KMS-11 (cell line): Measurements from ENCODE around the gene TMEM245.
"Not testable (repeated sequence)": the region's sequence is repeated elsewhere in the genome, so short reads cannot be mapped to it uniquely, and the experiment has no call there.

Experiments
- H2AFZ ChIP-seq: fragments of 200-600 bp; sonication (generic); 2 replicates; pipeline ENCODE4 v1.6.1; 2016; ENCODE audit warnings: antibody characterized with exemption, mixed run types, low read depth
- H3K27ac ChIP-seq: fragments of 200-600 bp; sonication (generic); 2 replicates; pipeline ENCODE4 v1.6.1; 2016; ENCODE audit warnings: mild to moderate bottlenecking, mixed run types
- H3K27me3 ChIP-seq: fragments of 200-600 bp; sonication (generic); 2 replicates; pipeline ENCODE4 v1.6.1; 2017; ENCODE audit warnings: mild to moderate bottlenecking, low read depth, mixed run types, moderate library complexity; ENCODE audit not compliant: insufficient read depth
- H3K36me3 ChIP-seq: fragments of 200-600 bp; sonication (generic); 2 replicates; pipeline ENCODE4 v1.6.1; 2017; ENCODE audit warnings: mild to moderate bottlenecking, mixed run types; ENCODE audit not compliant: insufficient read depth
- H3K4me1 ChIP-seq: fragments of 200-600 bp; sonication (generic); 2 replicates; pipeline ENCODE4 v1.6.1; 2016; ENCODE audit warnings: mild to moderate bottlenecking, low read depth, mixed run types; ENCODE audit not compliant: poor library complexity, severe bottlenecking
- H3K4me2 ChIP-seq: fragments of 200-600 bp; sonication (generic); 2 replicates; pipeline ENCODE4 v1.7.0; 2016; ENCODE audit warnings: mild to moderate bottlenecking, mixed run types
- H3K4me3 ChIP-seq: fragments of 200-600 bp; sonication (generic); IDR thresholded peaks from 2 replicates; pipeline ENCODE4 v1.6.1; 2017; ENCODE audit warnings: low read depth, low read length, mixed read lengths; ENCODE audit not compliant: insufficient read depth
- H3K79me2 ChIP-seq: fragments of 200-600 bp; sonication (generic); 2 replicates; pipeline ENCODE4 v1.6.1; 2016; ENCODE audit warnings: low read depth, mixed run types; ENCODE audit not compliant: insufficient read depth
- H3K9ac ChIP-seq: fragments of 200-600 bp; sonication (generic); 2 replicates; pipeline ENCODE4 v1.6.1; 2016; ENCODE audit warnings: mild to moderate bottlenecking, mixed run types
- H4K20me1 ChIP-seq: fragments of 200-600 bp; sonication (generic); 2 replicates; pipeline ENCODE4 v1.6.1; 2016; ENCODE audit warnings: mild to moderate bottlenecking, mixed run types; ENCODE audit not compliant: insufficient read depth
- TF ChIP-seq, protein P1 (sequence below): fragments of 200-600 bp; sonication (generic); conservative IDR thresholded peaks from 2 replicates; pipeline ENCODE4 v1.6.1; 2017; ENCODE audit warnings: low read depth, mild to moderate bottlenecking, antibody characterized with exemption, low read length, moderate library complexity, mixed read lengths

The TMEM245 gene

DNA sequence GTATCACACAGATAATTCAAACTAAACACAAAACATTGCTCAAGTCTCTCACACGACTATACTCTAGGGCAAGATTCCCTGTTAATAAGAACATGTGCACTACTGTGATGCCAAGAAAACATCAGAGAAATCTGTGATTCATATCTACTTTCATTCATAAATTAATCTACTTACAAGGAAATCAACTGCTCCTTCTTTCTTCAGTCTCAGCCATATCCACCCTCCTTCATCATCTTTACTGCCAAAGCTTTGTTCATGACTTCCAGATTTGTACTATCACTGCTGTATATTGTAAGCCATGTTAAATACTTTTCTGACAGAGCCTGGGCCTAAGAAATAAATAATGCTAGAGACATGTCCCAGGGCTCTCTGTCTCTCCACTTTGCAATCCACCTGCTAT is 141.5 kb downstream of the TMEM245 start:
- no peak overlapping the region for H3K9ac ChIP-seq
- H3K27me3 ChIP-seq: no peaks in the 10 kb centered on the region
- no peak overlapping the region for H3K4me2 ChIP-seq
- no peaks in the 10 kb centered on the region for H3K36me3 ChIP-seq
- H3K4me1 ChIP-seq: no peaks in the 10 kb centered on the region
- H3K4me3 ChIP-seq: no peak overlapping the region
- H3K27ac ChIP-seq: no peak overlapping the region
- H3K79me2 ChIP-seq: no peaks in the 10 kb centered on the region
- TF ChIP-seq, protein P1, sequence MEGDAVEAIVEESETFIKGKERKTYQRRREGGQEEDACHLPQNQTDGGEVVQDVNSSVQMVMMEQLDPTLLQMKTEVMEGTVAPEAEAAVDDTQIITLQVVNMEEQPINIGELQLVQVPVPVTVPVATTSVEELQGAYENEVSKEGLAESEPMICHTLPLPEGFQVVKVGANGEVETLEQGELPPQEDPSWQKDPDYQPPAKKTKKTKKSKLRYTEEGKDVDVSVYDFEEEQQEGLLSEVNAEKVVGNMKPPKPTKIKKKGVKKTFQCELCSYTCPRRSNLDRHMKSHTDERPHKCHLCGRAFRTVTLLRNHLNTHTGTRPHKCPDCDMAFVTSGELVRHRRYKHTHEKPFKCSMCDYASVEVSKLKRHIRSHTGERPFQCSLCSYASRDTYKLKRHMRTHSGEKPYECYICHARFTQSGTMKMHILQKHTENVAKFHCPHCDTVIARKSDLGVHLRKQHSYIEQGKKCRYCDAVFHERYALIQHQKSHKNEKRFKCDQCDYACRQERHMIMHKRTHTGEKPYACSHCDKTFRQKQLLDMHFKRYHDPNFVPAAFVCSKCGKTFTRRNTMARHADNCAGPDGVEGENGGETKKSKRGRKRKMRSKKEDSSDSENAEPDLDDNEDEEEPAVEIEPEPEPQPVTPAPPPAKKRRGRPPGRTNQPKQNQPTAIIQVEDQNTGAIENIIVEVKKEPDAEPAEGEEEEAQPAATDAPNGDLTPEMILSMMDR: no peak
- H2AFZ ChIP-seq: no peak overlapping the region
- no peaks in the 10 kb centered on the region for H4K20me1 ChIP-seq

DNA sequence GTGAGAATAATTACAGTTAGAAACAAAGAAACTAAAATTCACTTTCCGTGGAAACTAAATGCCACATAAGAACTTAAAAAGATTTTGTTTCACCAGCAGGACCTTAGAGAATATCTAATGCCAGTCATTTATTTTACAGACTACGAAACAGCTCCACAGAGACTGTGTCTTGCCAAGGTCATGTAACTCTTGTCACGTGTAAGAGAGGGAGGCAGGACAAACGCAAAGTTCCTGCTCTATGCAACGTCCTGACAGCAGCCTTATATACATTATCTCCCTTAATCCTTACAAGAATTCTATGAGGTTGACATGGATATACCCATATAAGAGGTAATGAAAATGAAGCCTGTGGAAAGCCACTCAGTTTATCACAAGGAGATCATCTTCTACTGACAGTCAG is 145.9 kb downstream of the TMEM245 start:
- H3K79me2 ChIP-seq: no peaks in the 10 kb centered on the region
- no peaks in the 10 kb centered on the region for H3K4me1 ChIP-seq
- no peak overlapping the region for H3K4me3 ChIP-seq
- TF ChIP-seq, protein P1: no peak
- no peak overlapping the region for H3K27ac ChIP-seq
- no peak overlapping the region for H3K4me2 ChIP-seq
- H3K27me3 ChIP-seq: no peaks in the 10 kb centered on the region
- H2AFZ ChIP-seq: no peak overlapping the region
- no peak overlapping the region for H3K9ac ChIP-seq
- no peaks in the 10 kb centered on the region for H4K20me1 ChIP-seq
- no peaks in the 10 kb centered on the region for H3K36me3 ChIP-seq

DNA sequence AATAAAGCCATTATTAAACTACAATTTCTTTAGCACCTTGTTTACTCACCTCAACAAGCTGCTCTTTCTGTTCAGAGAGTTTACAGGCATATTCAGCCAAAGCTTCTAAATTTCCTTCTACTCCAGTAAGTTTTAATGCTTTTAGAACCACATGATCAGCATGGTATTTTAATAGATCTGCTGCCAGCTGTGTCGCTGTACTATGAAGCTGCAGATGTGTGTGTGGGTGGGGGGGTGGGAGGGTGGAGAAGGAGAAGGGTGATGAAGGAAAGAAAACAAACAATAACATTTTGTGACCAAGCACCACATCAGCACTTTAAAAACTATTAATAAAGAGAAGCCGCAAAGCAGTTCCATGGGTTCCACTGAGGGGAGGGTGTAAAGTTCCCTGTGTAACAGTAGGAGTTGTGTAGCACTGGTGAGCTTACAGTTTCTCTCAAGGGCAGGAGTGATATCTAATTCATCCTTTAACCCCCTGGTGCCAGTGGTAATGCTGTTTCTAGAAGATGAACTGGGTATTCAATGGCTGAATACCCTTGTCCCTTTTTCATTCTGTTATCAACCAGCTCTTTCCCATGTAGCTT is 147.0 kb downstream of the TMEM245 start:
- TF ChIP-seq, protein P1: no peak
- H3K27ac ChIP-seq: no peak overlapping the region
- no peaks in the 10 kb centered on the region for H3K79me2 ChIP-seq
- H3K4me1 ChIP-seq: no peaks in the 10 kb centered on the region
- H4K20me1 ChIP-seq: no peaks in the 10 kb centered on the region
- no peak overlapping the region for H3K4me2 ChIP-seq
- H3K36me3 ChIP-seq: no peaks in the 10 kb centered on the region
- H3K4me3 ChIP-seq: no peak overlapping the region
- no peak overlapping the region for H2AFZ ChIP-seq
- H3K9ac ChIP-seq: no peak overlapping the region
- H3K27me3 ChIP-seq: no peaks in the 10 kb centered on the region

DNA sequence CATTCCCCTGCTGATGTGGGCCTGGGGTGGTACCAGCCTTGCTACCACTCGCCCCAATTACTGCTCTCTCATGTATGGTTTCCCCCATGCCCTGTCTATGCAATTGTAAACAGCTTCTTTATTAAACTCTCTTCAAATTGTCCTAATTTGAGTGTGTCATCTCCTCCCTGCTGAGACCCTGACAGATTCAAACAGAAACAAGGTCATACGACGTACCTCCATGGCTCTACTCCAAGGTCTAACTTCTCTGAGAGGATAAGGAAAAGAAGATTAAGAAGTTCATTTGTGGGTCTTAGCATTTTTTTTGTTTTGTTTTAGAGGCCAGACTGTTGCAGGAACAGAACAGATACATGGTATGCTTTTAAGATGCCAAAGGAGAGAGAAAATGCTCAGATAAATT is 147.6 kb downstream of the TMEM245 start:
- Histone ChIP-seq H3K4me1 (no peaks in the 10 kb centered on the region), H3K36me3 (no peaks in the 10 kb centered on the region), H3K27me3 (no peaks in the 10 kb centered on the region), H3K9ac (no peak overlapping the region), H2AFZ (no peak overlapping the region), H3K4me3 (no peak overlapping the region), H3K4me2 (no peak overlapping the region), H4K20me1 (no peaks in the 10 kb centered on the region), H3K27ac (no peak overlapping the region), H3K79me2 (no peaks in the 10 kb centered on the region)
- TF ChIP-seq, protein P1: no peak

DNA sequence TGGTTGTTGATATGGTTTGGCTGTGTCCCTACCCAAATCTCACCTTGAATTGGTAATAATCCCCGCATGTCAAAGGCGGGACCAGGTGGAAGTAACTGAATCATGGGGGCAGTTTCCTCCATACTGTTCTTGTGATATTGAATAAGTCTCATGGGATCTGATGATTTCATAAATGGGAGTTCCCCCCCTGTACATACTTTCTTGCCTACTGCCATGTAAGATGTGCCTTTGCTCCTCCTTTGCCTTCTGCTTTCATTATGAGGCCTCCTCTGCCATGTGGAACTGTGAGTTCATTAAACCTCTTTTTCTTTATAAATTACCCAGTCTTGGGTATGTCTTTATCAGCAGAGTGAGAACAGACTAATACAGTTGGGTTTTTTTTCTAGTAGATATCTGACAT is 148.4 kb downstream of the TMEM245 start:
- not testable (repeated sequence) for H3K79me2 ChIP-seq, H4K20me1 ChIP-seq, H2AFZ ChIP-seq, H3K36me3 ChIP-seq, H3K4me3 ChIP-seq, H3K27ac ChIP-seq, H3K4me2 ChIP-seq, H3K27me3 ChIP-seq, H3K9ac ChIP-seq, H3K4me1 ChIP-seq
